ENCODE results near the gene EFNA5.

- no peak for TF ChIP-seq USF2 (IDR thresholded peaks at IDR 0.05; ENCODE audit: borderline replicate concordance, low read depth, low read length)
- TF ChIP-seq GATAD2B (conservative IDR thresholded peaks at IDR 0.05; ENCODE audit: low read depth) = no peak
- TF ChIP-seq SP1 (IDR thresholded peaks at IDR 0.05; ENCODE audit: low read depth, low read length) = no peak
- TF ChIP-seq SRF (IDR thresholded peaks at IDR 0.05; ENCODE audit: low read depth in 2 of 2, low read length in 2 of 2) = no peak
- TF ChIP-seq ZBTB33 (IDR thresholded peaks at IDR 0.05) = no peak
- TF ChIP-seq JUND (IDR thresholded peaks at IDR 0.05; ENCODE audit: low read depth, low read length) = no peak
- TF ChIP-seq HDAC6 (IDR thresholded peaks at IDR 0.05; ENCODE audit: unreplicated experiment) = no peak
- no peak for TF ChIP-seq MYB (IDR thresholded peaks at IDR 0.05; ENCODE audit: borderline replicate concordance, low read depth, low read length)
- no peak for TF ChIP-seq RAD21 (IDR thresholded peaks at IDR 0.05; ENCODE audit: insufficient read depth, low read depth, low read length)
These were observed 89.6 kb downstream of the EFNA5 start for GRCh38 chr5:107580889-107581820.
